ENCODE data around the gene LDLRAD3.

LDLRAD3 gene

DNA sequence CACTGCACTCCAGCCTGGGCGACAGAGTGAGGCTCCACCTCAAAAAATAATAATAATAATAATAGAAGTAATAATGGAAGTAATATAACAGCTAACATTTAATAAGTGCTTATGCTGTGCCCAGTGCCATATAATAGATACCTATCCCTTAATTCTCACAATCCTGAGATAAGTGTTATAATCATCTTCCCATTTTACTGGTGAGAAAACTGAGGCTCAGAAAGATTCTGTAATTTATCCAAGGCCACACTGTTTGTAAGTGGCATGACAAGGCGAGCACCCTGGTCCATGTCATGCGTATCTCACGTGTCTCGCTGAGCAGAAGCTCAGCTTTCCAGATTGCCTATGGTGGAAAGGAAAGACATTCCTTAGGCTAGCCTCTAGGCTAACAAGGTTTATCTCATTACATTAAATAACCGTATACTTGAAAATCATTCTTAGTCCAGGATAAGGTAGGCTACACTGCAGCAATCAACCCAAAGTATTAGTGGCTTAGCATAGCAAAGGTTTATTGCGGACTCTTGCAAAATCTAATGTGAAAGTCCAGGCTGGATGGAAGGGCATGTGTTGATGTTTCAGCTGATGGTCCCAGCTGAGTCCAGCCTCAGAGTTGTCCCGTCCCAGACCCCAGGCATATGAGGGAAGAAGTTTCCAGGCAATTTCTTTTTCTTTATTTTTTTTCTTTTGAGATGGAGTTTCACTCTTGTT is 15.0 kb upstream of the LDLRAD3 start:
- DNase-seq = no peak

- DNase-seq = no peak
Measured at GRCh38 chr11:35930466-35930865, 13.4 kb upstream of the LDLRAD3 start.

GRCh38 chr11:35932121-35932520 is 11.7 kb upstream of the LDLRAD3 start:
- DNase-seq = no peak

- peak; percentile 91 for DNase-seq
Measured at GRCh38 chr11:35932681-35933319, 11.1 kb upstream of the LDLRAD3 start.

DNA sequence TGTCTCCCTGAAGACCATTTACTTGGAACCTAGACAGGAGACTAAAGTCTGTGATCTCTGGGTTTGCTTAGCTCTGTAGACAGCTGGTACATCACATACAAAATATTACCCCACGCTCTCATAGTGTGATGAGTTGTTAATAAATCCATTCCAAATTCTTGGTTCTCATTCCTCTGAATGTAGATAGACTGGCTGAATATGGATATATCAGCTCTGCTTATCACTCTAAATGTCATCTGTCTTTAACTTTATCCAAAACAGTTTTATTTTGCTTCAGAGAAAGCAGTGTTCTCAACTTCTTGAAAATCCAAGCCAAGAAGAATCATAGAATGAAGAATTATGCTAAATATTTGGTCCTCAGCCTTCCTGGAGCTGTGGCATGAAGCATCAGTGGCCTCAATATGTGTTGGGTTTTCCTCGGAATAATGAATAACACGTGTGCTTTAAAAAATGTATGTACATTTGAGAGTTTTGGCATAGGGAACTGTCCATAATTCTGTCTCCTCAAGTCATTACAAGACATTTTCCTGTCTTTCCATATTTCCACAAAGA is 10.5 kb upstream of the LDLRAD3 start:
- DNase-seq = no peak

GRCh38 chr11:35934271-35934670 is 9.6 kb upstream of the LDLRAD3 start:
- no peak for DNase-seq

DNA sequence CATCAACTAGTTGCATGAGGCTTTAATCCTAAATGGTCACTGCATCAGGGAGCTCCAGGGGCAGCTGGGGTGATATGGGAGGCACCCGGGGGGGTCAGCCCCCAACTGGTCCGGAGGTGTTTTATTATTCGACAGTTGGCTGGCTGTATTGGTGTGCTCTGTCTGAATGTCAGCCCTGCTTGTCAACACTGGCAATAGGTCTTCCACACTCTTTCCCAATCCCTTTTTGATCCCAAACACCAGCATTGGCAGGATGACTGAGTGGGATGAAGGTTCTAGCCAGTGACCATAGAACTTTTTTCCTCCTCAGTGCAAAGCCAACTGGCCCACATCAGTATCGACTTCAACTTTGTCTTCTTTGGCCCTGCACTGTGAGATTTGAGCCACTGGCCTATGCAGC is 8.9 kb upstream of the LDLRAD3 start:
- no peak for DNase-seq

GRCh38 chr11:35935390-35935789 is 8.5 kb upstream of the LDLRAD3 start:
- DNase-seq = no peak

DNA sequence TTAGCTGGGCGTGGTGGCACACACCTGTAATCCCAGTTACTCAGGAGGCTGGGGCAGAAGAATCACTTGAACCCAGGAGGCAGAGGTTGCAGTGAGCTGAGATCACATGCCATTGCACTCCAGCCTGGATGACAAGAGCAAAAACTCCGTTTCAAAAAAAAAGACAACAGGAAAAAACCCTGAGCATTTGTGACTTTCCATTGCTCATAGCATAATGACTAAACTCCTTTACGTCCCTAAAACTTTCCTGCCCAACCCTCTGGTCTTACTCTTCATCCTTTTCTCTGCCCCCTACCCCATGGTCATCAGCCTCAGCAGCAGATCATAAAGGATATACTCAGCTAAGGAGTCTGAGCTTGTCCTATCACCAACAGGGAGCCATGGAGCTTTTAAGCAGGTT is 6.8 kb upstream of the LDLRAD3 start:
- peak; percentile 66 for DNase-seq

DNA sequence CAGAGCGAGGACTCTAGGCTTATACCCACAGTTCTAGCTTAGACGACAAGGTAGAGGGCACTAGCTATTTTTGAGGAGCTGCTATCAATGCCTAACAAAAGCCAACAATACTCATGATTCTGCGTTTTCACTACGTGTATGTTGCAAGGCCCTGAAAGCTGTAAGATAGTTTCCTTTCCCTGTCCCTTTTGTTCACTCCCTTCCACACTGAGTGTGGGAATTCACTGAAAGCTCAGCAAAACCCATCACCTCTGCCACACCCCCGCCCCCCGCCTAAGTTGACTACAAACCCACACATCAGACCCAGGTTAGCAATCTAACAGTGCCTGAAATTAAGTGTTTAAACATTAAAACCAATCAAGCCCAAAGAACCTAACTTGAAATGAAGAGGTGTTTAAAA is 6.2 kb upstream of the LDLRAD3 start:
- peak; percentile 41 for DNase-seq

DNA sequence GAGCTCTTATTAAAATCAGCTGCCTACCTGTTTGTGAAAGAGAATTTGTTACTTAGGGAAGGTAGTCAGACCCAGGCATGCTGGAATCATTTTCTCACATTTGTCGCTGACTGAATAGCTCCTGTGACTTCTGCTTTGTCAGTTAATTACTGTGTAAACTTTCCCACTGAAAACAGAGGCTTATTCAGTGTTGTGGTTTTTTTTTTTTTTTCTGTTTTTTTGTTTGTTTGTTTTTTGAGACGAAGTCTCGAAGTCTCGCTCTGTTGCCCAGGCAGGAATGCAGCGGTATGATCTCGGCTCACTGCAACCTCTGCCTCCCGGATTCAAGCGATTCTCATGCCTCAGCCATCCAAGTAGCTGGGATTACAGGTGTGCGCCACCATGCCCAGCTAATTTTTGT is 5.6 kb upstream of the LDLRAD3 start:
- DNase-seq = no peak

DNA sequence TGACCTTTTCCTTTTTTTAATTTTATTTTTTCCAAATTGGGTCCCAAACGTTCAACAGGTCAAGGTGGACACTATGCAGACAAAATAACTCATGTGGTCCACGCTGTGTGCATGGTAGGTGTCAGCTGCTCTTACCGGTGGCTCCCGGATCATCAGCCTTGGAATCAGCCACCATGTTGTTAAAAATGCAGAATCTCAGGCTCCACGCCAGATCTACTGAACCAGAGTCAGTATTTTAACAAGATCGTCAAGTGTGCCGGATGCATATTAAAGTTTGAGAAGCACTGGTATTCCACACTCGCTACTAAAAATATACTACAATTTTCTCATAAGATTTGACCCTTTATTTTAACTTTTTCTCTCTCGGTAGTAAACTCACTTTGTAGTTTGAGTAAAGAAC is 553 bp upstream of the LDLRAD3 start:
- no peak for DNase-seq

DNA sequence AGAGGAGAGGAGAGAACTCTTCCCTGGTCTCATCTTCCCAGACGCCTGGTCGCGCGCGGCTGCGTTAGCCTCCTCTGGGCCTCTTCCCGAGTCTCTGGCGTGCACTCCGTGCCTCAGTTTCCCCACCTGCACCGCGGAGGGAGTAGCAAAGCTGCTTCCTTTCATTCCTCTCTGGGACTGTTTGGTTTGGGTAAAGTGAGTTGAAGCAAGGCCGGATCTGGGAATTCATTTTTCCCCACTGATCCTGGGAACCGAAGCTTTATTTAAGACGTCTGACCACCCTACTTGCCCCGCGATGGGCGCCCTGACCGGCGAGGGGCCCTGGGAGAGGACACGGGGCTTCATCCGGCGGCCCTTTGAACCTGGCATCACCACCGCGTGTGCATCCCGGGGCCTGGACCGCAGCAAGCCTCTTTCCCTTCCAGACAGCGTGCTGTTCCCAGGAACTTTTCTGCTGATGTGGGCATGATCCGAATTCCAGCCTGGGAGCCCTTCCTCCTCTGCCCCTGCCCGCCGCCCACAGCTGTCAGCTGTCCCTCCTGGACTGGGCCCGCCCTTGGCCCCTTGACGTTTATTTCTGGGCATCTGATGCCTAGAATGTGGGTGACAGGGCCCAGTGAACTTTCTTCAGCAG is 758 bp downstream of the LDLRAD3 start:
- DNase-seq = no peak

DNA sequence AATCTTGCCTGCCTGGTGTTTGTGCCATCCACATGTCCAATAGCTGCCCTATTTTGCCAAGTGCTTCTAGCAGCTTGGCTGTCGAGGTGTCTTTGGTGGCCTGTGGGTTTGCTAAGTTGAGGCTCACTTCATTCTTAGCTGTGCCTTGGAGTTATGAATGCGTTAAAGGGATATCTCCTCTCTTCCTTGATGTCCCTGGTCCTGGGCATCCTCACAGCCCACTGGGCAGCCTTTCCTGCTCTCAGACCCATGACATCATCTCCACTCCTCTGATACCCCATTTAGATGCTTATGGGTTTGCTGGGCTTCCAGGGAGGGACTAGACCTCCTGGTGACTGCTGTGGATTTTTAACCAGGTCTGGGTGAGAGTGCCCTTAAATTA is 1.3 kb downstream of the LDLRAD3 start:
- no peak for DNase-seq

DNA sequence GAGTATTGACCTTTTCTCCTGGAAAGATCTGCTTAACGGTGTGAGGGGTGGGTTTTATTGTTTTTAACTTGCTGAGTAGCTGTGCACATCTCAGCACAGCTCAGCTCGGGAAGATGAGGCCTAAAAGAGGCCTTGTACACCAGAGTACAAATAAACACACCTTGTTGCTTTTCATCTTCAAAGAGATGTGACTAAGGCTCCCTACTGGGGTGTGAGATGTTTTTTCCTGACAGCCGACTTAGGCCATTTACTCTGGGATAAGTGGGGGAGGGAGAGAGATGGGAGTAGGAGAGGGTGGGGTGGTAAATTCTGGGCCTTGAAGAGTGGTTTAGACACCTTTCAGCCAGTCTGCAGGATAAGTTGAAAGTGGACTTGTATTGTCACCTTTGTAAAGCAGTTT is 2.9 kb downstream of the LDLRAD3 start:
- DNase-seq = no peak

GRCh38 chr11:35947437-35947836 is 3.6 kb downstream of the LDLRAD3 start:
- no peak for DNase-seq

DNA sequence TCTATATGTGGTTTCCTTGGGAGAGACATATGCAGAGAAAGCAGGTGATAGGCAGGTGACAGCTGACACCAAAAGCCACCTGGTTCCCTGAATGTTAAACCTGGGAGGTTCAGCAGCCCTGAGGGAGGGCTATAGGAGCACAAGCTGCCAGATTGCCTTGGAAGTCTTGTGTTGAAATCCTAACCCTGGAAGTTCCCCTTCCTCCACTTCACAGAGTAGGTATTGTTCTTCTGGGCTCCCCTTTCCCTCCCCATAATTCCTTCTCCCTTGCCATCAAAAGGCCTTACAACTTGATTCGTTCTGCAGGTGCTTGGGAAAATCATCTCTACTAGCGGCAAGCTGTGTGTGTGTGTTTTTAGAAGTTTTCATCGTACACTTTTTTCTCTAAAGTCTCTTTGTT is 5.4 kb downstream of the LDLRAD3 start:
- DNase-seq = no peak

DNA sequence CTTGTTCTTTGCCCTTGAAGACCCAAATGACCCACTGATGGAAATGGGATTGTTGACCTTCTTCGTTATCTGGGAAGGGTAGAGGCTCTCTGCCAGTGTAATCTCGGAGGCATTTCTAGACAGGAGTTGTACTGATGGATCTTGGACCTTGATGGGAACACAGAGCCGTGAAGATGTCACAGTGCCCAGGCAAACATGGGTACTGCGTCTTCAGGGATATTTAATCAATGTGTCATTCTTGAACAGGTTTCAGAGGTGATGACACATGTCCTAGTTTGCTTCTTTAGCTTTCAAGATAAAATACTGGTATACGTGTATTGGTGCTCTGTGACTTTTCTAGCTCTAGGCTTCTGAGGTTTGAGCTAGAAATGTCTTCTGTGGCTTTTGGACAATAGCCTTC is 6.2 kb downstream of the LDLRAD3 start:
- DNase-seq = no peak

GRCh38 chr11:35951680-35952079 is 7.8 kb downstream of the LDLRAD3 start:
- no peak for DNase-seq

GRCh38 chr11:35953081-35953760 is 9.4 kb downstream of the LDLRAD3 start:
- no peak for DNase-seq

DNA sequence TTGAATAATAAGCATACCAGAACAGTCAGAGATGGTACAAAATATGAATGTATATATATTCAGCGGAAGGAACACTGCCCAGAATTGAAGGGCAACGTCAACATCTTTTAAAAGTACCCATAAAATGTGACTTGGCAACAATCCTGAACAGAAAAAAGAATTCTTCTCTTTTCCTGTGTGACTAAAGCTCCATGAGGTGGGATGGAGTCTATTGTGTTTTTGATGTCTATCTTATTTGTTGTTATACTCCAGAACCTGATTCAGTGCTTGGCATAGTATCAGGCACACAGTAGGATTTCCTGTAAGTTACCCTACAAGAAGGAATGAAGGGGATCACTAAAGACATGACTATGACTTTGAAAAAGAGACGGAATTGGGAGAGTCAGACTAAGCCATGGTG is 10.3 kb downstream of the LDLRAD3 start:
- no peak for DNase-seq

- DNase-seq = no peak
Measured at GRCh38 chr11:35955636-35956035, 11.8 kb downstream of the LDLRAD3 start.

GRCh38 chr11:35962369-35963138 is 18.7 kb downstream of the LDLRAD3 start:
- peak; percentile 48 for DNase-seq
